HEK293T (cell line): ENCODE data around the gene VILL.

Experiments used
- CTCF ChIA-PET: fragments of 350-600 bp; formaldehyde crosslinking; extraction: SDS; loops from one replicate; lab custom pipeline; 2021; ENCODE audit warnings: antibody characterized with exemption, inconsistent platforms; lab: Yijun Ruan, JAX
- POLR2A ChIA-PET: fragments of 350-600 bp; formaldehyde crosslinking; extraction: SDS; loops from one replicate; lab custom pipeline; 2020; ENCODE audit warnings: antibody characterized with exemption, inconsistent platforms; lab: Yijun Ruan, JAX
- DNase-seq: peaks from one replicate; pipeline ENCODE4 v3.0.0; 2012; ENCODE audit warnings: mixed read lengths; ENCODE audit errors: extremely low spot score
- ARNT ChIP-seq: fragments of 450-650 bp; IDR thresholded peaks from 2 replicates; pipeline ENCODE4 v1.6.1; 2017; ENCODE audit warnings: mild to moderate bottlenecking
- BHLHE40 ChIP-seq: fragments of 450-650 bp; IDR thresholded peaks from 2 replicates; pipeline ENCODE4 v1.6.1; 2016; ENCODE audit warnings: mild to moderate bottlenecking, moderate library complexity, borderline replicate concordance
- CTBP1 ChIP-seq: fragments of 450-650 bp; IDR thresholded peaks from 2 replicates; pipeline ENCODE4 v1.6.1; 2016; ENCODE audit warnings: borderline replicate concordance
- ELF4 ChIP-seq: fragments of 450-650 bp; IDR thresholded peaks from 2 replicates; pipeline ENCODE4 v1.6.1; 2017; ENCODE audit warnings: antibody characterized with exemption
- FOXA1 ChIP-seq: fragments of 450-650 bp; IDR thresholded peaks from 2 replicates; pipeline ENCODE4 v1.6.1; 2016; ENCODE audit warnings: mild to moderate bottlenecking
- FOXK2 ChIP-seq: fragments of 450-650 bp; IDR thresholded peaks from 2 replicates; pipeline ENCODE4 v1.6.1; 2016; ENCODE audit warnings: mild to moderate bottlenecking
- FOXM1 ChIP-seq: fragments of 450-650 bp; IDR thresholded peaks from 2 replicates; pipeline ENCODE4 v1.6.1; 2017; ENCODE audit warnings: mild to moderate bottlenecking, borderline replicate concordance
- HDGF ChIP-seq: fragments of 450-650 bp; IDR thresholded peaks from 2 replicates; pipeline ENCODE4 v1.6.1; 2017; ENCODE audit warnings: antibody characterized with exemption, borderline replicate concordance
- L3MBTL2 ChIP-seq: fragments of 450-650 bp; conservative IDR thresholded peaks from 2 replicates; pipeline ENCODE4 v1.6.1; 2016; ENCODE audit warnings: mild to moderate bottlenecking
- LEF1 ChIP-seq: fragments of 450-650 bp; IDR thresholded peaks from 2 replicates; pipeline ENCODE4 v1.6.1; 2017; ENCODE audit warnings: mild to moderate bottlenecking, borderline replicate concordance
- NFRKB ChIP-seq: fragments of 450-650 bp; IDR thresholded peaks from 2 replicates; pipeline ENCODE4 v1.6.1; 2016; ENCODE audit warnings: mild to moderate bottlenecking, moderate library complexity
- PKNOX1 ChIP-seq: fragments of 450-650 bp; IDR thresholded peaks from 2 replicates; pipeline ENCODE4 v1.6.1; 2016
- SP1 ChIP-seq: fragments of 450-650 bp; IDR thresholded peaks from 2 replicates; pipeline ENCODE4 v1.6.1; 2017
- SUZ12 ChIP-seq: fragments of 450-650 bp; IDR thresholded peaks from 2 replicates; pipeline ENCODE4 v1.6.1; 2016; ENCODE audit warnings: mild to moderate bottlenecking
- TARDBP ChIP-seq: fragments of 450-650 bp; IDR thresholded peaks from 2 replicates; pipeline ENCODE4 v1.6.1; 2016
- ZNF384 ChIP-seq: fragments of 450-650 bp; IDR thresholded peaks from 2 replicates; pipeline ENCODE4 v1.6.1; 2016

VILL gene

GRCh38 chr3:38036286-38036685, 45.7 kb downstream of the VILL start:
- ChIA-PET POLR2A (no interaction called here), CTCF (no interaction called here)
- no peak for TF ChIP-seq FOXA1
- TF ChIP-seq LEF1, result no peak
- no peak for TF ChIP-seq ZNF384
- TF ChIP-seq FOXM1, result no peak
- TF ChIP-seq HDGF, result no peak
- no peak for TF ChIP-seq L3MBTL2
- TF ChIP-seq TARDBP, result no peak
- TF ChIP-seq SUZ12, result no peak
- no peak for TF ChIP-seq ARNT
- no peak for TF ChIP-seq PKNOX1
- no peak for DNase-seq

- no peak for DNase-seq
- CTCF ChIA-PET, result no interaction called here
- TF ChIP-seq HDGF (no peak), LEF1 (no peak), SUZ12 (no peak), ELF4 (no peak), BHLHE40 (no peak)
- POLR2A ChIA-PET, result no interaction called here
Measured at GRCh38 chr3:38036906-38037305, 46.3 kb downstream of the VILL start.

GRCh38 chr3:38038447-38038911, 47.9 kb downstream of the VILL start:
- POLR2A ChIA-PET, result no interaction called here
- CTCF ChIA-PET, result no interaction called here
- TF ChIP-seq ZNF384 (no peak), FOXK2 (no peak), ELF4 (no peak), TARDBP (no peak), BHLHE40 (no peak), CTBP1 (no peak), HDGF (no peak), FOXM1 (no peak), SP1 (no peak), FOXA1 (no peak), LEF1 (no peak), L3MBTL2 (no peak), SUZ12 (no peak), NFRKB (no peak), PKNOX1 (no peak), ARNT (no peak)
- no peak for DNase-seq

GRCh38 chr3:38039101-38039898, 48.7 kb downstream of the VILL start, which contains the start of gene DLEC1:
Gene DLEC1, plus strand, starts transcription at chr3:38039208. Its CDS starts 18 bp downstream, at chr3:38039226.
- ChIA-PET POLR2A (interaction anchor here (1.0 kb wide), 1 partner anchor 10 kb away, joined by 3 read pairs; the partner anchor contains the start of gene PLCD1), CTCF (no interaction called here)
- TF ChIP-seq LEF1 (no peak), ELF4 (no peak), SUZ12 (no peak), FOXK2 (no peak), CTBP1 (no peak), SP1 (no peak), ZNF384 (no peak), FOXM1 (no peak), BHLHE40 (no peak), HDGF (no peak), FOXA1 (no peak), ARNT (no peak), TARDBP (no peak), NFRKB (no peak), PKNOX1 (no peak), L3MBTL2 (no peak)
- no peak for DNase-seq

GRCh38 chr3:38039899-38040261, 49.3 kb downstream of the VILL start:
- ChIA-PET POLR2A (interaction anchor here (1.0 kb wide), 1 partner anchor 10 kb away, joined by 3 read pairs; the partner anchor contains the start of gene PLCD1), CTCF (no interaction called here)
- DNase-seq, result no peak
- TF ChIP-seq FOXA1 (no peak), FOXK2 (no peak), CTBP1 (no peak), FOXM1 (no peak), ELF4 (no peak), HDGF (no peak), ARNT (no peak), LEF1 (no peak), ZNF384 (no peak), SP1 (no peak), L3MBTL2 (no peak), NFRKB (no peak)

- TF ChIP-seq FOXK2, result no peak
- TF ChIP-seq ZNF384, result no peak
- no peak for TF ChIP-seq BHLHE40
- DNase-seq, result no peak
- ChIA-PET CTCF (no interaction called here), POLR2A (interaction anchor here (1.0 kb wide), 1 partner anchor 11 kb away, joined by 3 read pairs; the partner anchor contains the start of gene PLCD1)
Measured at GRCh38 chr3:38040401-38040800, 49.8 kb downstream of the VILL start.
